GM19193 (cell line): Measurements from ENCODE around the gene FGFR2.

Experiments
- POLR2A ChIP-seq: IDR thresholded peaks from 4 replicates; pipeline ENCODE4 v1.6.1; 2011; ENCODE audit not compliant: insufficient read depth, insufficient read length; ENCODE audit errors: extremely low read depth

FGFR2 gene

GRCh38 chr10:121615836-121616235 lies 17.6 kb upstream of the FGFR2 start:
- TF ChIP-seq POLR2A: no peak

GRCh38 chr10:121615435-121615793 lies 17.2 kb upstream of the FGFR2 start:
- no peak for TF ChIP-seq POLR2A

DNA sequence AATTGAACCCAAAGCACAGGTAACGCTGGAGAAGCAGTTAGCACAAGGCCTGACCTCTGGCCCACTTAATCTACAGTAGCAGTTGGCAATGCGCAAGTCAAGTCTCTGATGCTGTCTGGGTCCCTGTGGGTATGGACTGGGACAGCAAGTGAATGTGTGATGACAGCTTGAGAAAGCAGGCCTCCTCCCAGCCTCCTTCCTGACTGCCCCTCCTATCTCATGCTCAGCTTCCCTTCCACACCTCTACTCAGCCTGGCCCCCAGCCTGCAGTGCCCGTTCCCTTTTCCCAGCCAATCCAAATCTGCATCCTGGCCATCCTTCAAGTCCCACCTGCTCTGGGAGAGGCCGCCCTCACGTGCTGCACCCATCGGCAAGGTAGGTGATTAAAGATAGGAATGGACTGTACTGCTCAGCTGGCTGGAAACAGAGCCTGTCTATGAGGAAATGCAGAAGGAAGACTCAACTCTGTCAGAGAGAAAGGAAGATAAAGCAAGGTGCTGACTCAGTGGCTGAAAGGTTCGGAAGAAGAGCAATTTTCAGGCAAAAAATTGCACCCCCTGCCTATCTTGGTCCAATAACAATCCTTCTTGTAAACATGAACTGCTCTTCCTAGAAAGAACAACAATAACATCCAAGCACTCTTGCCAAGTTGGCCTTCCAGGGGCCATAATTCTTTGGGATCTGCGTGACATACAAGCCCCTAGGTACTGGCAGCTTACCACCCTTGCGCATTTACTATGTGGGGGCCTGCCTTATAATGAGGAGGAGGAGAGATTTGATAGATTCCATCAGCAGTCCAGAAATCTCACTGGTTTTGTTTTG lies 16.6 kb upstream of the FGFR2 start:
- no peak for TF ChIP-seq POLR2A

DNA sequence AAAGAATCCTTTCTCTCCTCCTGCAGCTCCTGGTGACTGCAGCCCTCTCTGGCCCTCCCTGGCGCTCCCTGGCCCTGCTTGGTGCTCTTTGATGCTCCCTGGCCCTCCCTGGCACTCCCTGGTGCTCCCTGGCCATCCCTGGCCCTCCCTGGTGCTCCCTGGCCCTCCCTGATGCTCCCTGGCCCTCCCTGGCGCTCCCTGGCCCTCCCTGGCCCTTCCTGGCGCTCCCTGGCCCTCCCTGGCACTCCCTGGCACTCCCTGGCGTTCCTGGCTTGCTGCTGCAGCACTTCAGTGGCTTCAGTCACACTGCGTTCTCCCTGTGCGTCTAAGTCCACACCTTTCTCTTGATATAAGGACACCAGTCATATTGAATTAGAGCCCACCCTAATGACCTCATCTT lies 15.2 kb upstream of the FGFR2 start:
- TF ChIP-seq POLR2A: no peak

DNA sequence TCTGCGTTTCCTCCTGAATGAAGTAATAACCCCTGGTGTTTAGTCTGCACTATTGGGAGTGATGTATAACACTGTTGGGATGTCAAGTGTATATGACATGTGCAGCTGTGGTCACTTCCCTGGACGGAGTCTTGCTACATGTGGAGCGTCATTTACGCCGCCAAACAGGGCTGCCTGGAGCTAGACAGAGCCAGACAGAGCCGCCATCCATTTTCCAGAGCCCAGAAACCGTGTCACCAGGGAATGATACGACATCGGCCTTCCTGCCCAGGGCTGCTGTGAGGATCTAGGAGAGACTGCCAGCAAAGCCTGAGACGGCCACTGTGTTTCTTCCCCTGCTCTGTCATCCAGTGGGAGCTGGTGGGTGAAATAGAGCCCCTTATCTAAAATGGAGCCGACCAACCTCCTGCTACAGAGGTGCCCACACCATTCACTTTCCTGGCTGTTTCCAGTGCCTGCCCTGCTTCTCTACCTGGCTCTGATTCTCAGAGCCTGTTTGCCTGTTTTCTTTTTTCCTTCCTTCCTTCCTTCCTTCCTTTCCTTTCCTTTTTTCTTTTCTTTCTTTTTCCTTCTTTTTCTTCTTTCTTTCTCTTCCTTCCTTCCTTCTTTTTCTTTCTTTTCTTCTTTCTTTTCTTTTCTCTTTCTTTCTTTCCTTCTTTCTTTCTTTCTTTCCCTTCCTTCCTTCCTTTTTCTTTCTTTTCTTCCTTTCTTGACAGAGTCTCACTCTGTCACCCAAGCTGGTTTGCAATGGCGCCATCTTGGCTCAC lies 13.3 kb upstream of the FGFR2 start:
- TF ChIP-seq POLR2A: no peak

- TF ChIP-seq POLR2A: no peak
Observed at GRCh38 chr10:121610798-121611323, 12.6 kb upstream of the FGFR2 start.

DNA sequence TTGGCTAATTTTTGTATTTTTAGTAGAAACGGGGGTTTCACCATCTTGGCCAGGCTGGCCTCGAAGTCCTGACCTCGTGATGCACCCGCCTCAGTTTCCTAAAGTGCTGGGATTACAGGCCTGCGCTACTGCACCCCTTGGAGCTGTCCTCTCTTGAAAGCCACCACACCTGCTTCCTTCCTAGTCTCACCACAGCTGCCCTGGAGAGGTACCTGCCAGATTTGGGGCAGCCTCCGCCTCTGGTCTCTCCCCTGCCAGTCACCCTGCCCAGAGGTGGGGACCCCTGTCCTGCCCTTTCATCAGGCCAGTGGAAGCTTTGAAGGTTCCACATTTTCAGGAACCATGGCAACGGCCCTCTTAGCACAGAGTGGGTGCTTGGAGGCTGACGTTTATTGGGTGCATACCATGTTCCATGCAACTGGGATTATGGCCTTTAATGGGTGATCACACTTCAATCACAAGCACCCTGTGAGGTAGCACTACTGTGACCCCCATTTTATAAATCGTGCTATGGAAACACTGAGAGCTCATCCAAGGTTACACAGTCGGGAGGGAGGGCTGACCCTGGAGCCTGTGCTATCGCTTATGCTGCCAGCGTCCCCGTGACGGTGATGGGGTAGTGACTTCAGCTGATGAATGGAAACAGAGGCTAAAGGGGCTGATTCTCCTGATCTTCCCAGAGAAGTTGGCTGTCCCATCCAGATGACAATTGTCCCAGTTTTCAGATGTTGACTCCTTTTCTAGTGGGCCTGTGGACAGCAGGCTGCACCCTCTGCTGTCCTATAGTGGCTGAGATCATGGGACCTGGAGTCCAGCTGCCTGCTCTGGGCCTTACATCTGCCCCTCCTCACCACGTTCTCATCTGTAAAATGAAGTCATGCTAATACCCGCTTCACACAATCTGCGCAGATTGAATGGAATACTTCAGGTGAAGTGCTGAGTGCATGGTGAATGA lies 11.5 kb upstream of the FGFR2 start:
- no peak for TF ChIP-seq POLR2A

DNA sequence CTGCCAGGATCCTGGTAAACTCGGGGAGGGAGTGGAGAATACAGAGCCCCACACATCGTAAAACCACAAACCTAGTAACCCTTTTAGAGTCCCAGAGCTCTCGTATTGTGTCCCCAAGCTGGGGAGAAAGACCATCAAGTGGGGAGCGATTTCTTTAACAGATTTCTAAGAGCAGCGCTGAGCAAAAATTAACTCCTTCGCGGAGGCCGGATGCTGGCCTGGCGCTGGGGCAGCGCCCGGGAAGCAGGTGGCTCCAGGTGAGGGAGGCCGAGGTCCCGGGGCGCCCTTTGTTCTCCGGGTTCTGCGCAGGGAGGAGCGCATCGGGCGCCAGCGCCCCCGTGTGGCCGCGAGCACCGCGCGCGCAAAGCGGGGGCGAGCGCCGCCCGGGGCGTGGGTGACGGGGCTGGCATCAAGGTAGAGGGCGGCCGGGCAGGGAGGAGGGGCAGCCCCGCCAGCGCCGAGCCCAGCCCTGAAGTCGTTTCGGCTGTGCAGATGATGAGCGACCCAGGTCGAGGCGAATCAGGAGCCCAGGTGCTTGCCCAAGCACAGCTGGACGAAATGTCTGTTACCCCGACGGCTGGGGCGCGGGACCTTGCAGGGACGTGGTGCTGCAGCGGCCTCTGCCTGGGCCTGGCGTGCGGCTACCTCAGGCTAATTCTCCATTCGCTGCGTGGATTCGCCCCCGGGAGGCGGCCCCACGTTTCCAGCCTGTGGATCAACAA lies 10.4 kb upstream of the FGFR2 start:
- TF ChIP-seq POLR2A: no peak

DNA sequence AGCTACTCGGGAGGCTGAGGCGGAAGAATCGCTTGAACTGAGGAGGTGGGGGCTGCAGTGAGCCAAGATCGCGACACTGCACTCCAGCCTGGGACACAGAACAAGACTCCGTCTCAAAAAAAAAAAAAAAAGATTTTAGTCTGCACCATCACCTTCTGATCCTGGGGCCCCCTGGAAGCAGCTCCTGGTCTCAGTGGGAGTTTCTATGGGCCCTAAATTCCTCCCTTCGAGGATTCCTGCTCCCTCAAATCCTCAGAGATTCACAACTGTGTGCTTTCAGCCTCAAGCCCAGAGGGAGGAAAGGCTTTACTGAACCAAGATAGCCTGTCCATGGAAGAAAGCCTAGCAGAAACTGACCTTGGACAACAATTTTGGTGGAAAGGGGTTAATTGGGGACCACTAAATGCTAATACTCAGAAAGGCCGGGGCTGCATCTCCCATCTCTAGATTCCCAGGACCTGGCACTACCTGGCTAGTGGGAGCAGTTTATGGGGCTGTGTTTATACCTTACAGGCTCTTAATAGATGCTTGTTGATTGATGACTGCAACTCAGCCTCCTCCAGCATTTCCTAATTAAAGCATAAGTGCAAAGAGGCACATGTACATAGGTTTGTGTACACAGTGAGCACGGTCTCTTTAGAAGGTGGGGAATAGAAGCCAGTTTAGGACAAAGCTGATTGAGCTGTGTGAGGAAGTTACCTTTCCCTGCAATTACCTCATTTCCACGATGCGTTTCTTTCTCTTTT lies 9.2 kb upstream of the FGFR2 start:
- no peak for TF ChIP-seq POLR2A

- TF ChIP-seq POLR2A: no peak
Observed at GRCh38 chr10:121605708-121606107, 7.5 kb upstream of the FGFR2 start.

- TF ChIP-seq POLR2A: no peak
Observed at GRCh38 chr10:121601458-121601857, 3.2 kb upstream of the FGFR2 start.

- no peak for TF ChIP-seq POLR2A
Observed at GRCh38 chr10:121600611-121601010, 2.4 kb upstream of the FGFR2 start.

DNA sequence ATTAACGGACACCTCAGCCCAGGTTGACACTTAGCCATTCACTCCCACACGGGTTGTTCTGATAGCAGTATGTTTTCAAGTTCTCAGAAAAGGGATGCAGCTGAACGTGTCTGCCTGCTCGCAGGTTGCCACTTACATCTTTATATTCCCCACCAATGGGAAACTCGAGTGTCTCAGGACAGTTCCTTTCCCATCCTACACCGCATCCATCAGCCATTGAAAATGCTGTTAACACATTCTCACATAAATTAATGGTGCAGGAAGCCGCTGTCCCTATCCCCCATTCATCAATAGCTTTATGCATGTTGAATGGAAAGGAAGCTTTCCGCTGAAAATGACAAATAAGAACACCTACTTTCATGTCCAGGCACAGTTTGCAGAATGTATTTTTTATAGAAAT lies 1.7 kb upstream of the FGFR2 start:
- no peak for TF ChIP-seq POLR2A

GRCh38 chr10:121597504-121598262 lies 561 bp downstream of the FGFR2 start:
- no peak for TF ChIP-seq POLR2A
